Tibial nerve (tissue), 4 donors: ENCODE measurements around the gene SUGCT. TPM values are rescaled to one million over a fixed set of nuclear protein-coding genes. Genes with fewer than 3 reads are reported as not detected.

Experiments
- DNase-seq, 2 donors: peaks; one replicate each; pipeline ENCODE4 v3.0.0-alpha.2; 2019; ENCODE audit warnings: low spot score in 2 of 2
- H3K27ac ChIP-seq, 4 donors: fragments of 200-600 bp; sonication (generic) in 3 of 4; one replicate each; pipeline ENCODE4 v1.5.1; 2017 to 2019; ENCODE audit warnings: mild to moderate bottlenecking in 1 of 4
- H3K27me3 ChIP-seq, 2 donors: fragments of 200-600 bp; sonication (generic) in 1 of 2; one replicate each; pipeline versions ENCODE4 v1.5.1 to v1.6.0; 2017 to 2019
- H3K36me3 ChIP-seq, 3 donors: fragments of 200-600 bp; sonication (generic); one replicate each; pipeline ENCODE4 v1.5.1; 2018 to 2019
- H3K4me1 ChIP-seq, 4 donors: fragments of 200-600 bp; sonication (generic) in 3 of 4; one replicate each; pipeline ENCODE4 v1.5.1; 2017 to 2019
- H3K4me3 ChIP-seq, 4 donors: fragments of 200-600 bp; sonication (generic) in 3 of 4; one replicate each; pipeline ENCODE4 v1.5.1; 2017 to 2019; ENCODE audit warnings: mild to moderate bottlenecking in 1 of 4, moderate library complexity in 1 of 4
- H3K9me3 ChIP-seq, 4 donors: fragments of 200-600 bp; sonication (generic) in 3 of 4; one replicate each; pipeline ENCODE4 v1.5.1; 2017 to 2019
- CTCF ChIP-seq, 5 experiments: fragments of 200-600 bp in 3 of 5; fragments of 450-650 bp in 2 of 5; sonication (generic) in 3 of 5; IDR thresholded peaks; one replicate each; pipeline ENCODE4 v1.5.1; 2016 to 2019; ENCODE audit warnings: antibody characterized with exemption in 5 of 5, mild to moderate bottlenecking in 3 of 5, moderate library complexity in 2 of 5
- EP300 ChIP-seq, 2 donors: sonication (generic); formaldehyde crosslinking; IDR thresholded peaks; one replicate each; pipeline ENCODE4 v1.6.1; 2017; ENCODE audit warnings: antibody characterized with exemption in 2 of 2, mild to moderate bottlenecking in 1 of 2
- POLR2A ChIP-seq, 2 donors: fragments of 450-650 bp; IDR thresholded peaks; one replicate each; pipeline ENCODE4 v1.6.1; 2017; ENCODE audit warnings: antibody characterized with exemption in 2 of 2, mild to moderate bottlenecking in 2 of 2, moderate library complexity in 2 of 2
- WGBS, 2 donors: methylation state at CpG; one replicate each; pipeline ENCODE4 v1.1.5; 2018; 5-methylcytosine and 5-hydroxymethylcytosine counted together
- total RNA-seq, 4 donors: library from RNA; depleted of rRNA; stranded (reverse); fragments of >200 nt; gene quantifications; one replicate each; pipeline ENCODE4 v1.1.0, GENCODE V29; 2016

The SUGCT gene
- total RNA-seq, 4 donors from 2014 or later: 2.7 to 20.8 (median 6.2) TPM

DNA sequence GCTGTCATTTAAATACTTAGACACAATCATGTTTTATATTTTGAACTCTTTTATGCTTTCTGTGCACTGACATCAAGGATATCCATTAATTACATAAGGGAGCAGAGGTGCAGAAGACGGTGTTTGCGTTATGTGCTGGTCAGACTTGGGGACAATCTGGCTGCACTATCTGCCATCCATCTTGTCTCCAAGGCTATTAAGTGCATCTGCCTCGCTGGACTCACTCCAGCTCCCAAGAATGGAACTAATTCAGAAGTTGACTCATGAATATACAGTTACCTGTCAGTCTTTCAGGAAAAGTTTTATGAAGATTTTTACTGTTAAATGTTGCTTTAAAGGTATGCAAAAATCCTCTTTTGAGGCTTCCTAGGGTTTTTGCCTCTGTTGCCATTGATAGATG, 391.0 kb downstream of the SUGCT start:
- Histone ChIP-seq H3K4me1 (no peaks in the 10 kb centered on the region), H3K27me3 (no peaks in the 10 kb centered on the region), H3K36me3 (no peaks in the 10 kb centered on the region), H3K27ac (no peak overlapping the region), H3K4me3 (no peak overlapping the region), H3K9me3 (no peaks in the 10 kb centered on the region)
- WGBS, 2 donors: 92% methylated on average over 3 of the region's 3 CpGs
- no peak for DNase-seq
- TF ChIP-seq EP300 (IDR thresholded peaks at IDR 0.05) (no peak), POLR2A (IDR thresholded peaks at IDR 0.05) (no peak), CTCF (IDR thresholded peaks at IDR 0.05) (no peak)

- no peak overlapping the region for H3K4me3 ChIP-seq
- WGBS, 2 donors: 80 to 83% methylated on average over 1 of the region's 1 CpG
- no peak for TF ChIP-seq POLR2A (IDR thresholded peaks at IDR 0.05)
- TF ChIP-seq CTCF (IDR thresholded peaks at IDR 0.05): no peak
- no peak for TF ChIP-seq EP300 (IDR thresholded peaks at IDR 0.05)
- no peaks in the 10 kb centered on the region for H3K9me3 ChIP-seq
- H3K27me3 ChIP-seq: no peaks in the 10 kb centered on the region
- DNase-seq: no peak
- no peaks in the 10 kb centered on the region for H3K4me1 ChIP-seq
- H3K36me3 ChIP-seq: no peaks in the 10 kb centered on the region
- H3K27ac ChIP-seq: no peak overlapping the region
These were observed 392.3 kb downstream of the SUGCT start for GRCh38 chr7:40526951-40527715.

DNA sequence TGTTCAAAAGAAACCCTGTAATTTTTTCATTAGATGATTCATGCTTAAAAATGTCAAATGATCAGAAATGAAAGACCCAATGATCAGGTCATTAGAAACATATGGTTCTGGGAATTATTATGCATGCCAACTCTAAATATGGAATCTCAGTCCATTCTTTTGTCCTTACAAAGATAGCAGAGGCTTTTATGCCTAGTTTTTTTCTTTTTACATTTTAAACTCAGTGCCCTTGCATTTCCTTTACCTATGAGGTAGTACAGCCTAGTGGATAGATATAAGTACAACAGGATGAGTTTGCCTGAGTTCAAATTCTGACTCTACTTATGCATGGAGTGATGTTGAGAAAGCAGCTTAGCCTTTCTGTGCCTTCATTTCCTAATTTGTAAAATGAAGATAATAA, 392.9 kb downstream of the SUGCT start:
- no peak overlapping the region for H3K4me3 ChIP-seq
- H3K9me3 ChIP-seq: no peaks in the 10 kb centered on the region
- H3K4me1 ChIP-seq: no peaks in the 10 kb centered on the region
- DNase-seq: no peak
- TF ChIP-seq CTCF (IDR thresholded peaks at IDR 0.05): no peak
- no peak for TF ChIP-seq POLR2A (IDR thresholded peaks at IDR 0.05)
- no peak for TF ChIP-seq EP300 (IDR thresholded peaks at IDR 0.05)
- no peaks in the 10 kb centered on the region for H3K27me3 ChIP-seq
- no peaks in the 10 kb centered on the region for H3K36me3 ChIP-seq
- no peak overlapping the region for H3K27ac ChIP-seq

DNA sequence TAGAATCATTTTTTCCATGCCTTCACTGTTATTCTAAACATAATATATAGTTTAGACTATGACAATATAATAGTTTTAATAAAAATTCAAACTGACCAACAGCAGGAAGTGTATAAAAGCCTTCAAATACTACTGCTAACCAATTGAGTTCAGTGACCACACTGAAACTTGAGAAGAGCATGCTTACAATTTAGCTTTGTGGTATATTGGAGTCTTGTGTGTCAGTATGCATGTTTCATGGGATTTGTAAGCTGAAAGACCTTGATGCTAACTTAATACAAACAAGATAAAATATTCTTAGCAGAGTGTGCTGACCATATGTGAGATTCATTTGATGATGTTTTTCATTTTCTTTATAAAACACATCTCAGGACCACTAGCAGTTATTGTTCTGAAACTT, 395.5 kb downstream of the SUGCT start:
- no peaks in the 10 kb centered on the region for H3K36me3 ChIP-seq
- no peaks in the 10 kb centered on the region for H3K9me3 ChIP-seq
- DNase-seq: no peak
- no peaks in the 10 kb centered on the region for H3K27me3 ChIP-seq
- H3K4me3 ChIP-seq: no peak overlapping the region
- no peaks in the 10 kb centered on the region for H3K4me1 ChIP-seq
- H3K27ac ChIP-seq: no peak overlapping the region
- TF ChIP-seq CTCF (IDR thresholded peaks at IDR 0.05) (no peak), POLR2A (IDR thresholded peaks at IDR 0.05) (no peak), EP300 (IDR thresholded peaks at IDR 0.05) (no peak)

DNA sequence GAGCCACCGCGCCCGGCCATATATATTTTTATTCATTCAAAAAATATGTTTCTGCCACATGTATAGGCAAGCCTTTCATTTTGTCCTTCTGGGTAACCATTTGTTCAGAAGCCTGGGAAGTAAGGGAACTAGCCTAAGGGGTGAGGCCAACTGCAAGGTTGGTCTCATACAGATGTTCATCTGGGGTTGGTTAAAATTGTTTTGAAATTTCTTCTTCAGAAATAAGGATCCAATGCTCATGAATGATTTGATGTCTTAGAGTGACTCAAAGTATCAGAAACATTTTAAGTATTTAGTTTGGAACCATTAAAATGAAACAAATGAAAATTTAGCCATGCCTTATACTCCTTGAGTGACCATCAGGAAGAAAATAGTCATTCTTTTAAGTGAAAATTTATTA, 397.2 kb downstream of the SUGCT start:
- Histone ChIP-seq H3K4me3 (no peak overlapping the region), H3K27ac (no peak overlapping the region), H3K9me3 (no peaks in the 10 kb centered on the region), H3K27me3 (no peaks in the 10 kb centered on the region), H3K36me3 (no peaks in the 10 kb centered on the region), H3K4me1 (no peaks in the 10 kb centered on the region)
- 98% methylated on average over 3 of the region's 3 CpGs for WGBS, 2 donors
- TF ChIP-seq EP300 (IDR thresholded peaks at IDR 0.05) (no peak), CTCF (IDR thresholded peaks at IDR 0.05) (no peak), POLR2A (IDR thresholded peaks at IDR 0.05) (no peak)
- no peak for DNase-seq
